HG03520 (cell line): ENCODE measurements around the gene AADAC.
"Not testable (repeated sequence)": the region's sequence is repeated elsewhere in the genome, so short reads cannot be mapped to it uniquely, and the experiment has no call there.

Experiments
- ATAC-seq: cut with Tn5 transposase; IDR thresholded peaks from one replicate; pipeline ENCODE4 v1.9.1; 2021; ENCODE audit warnings: mild to moderate bottlenecking, moderate library complexity; ENCODE audit not compliant: unreplicated experiment

AADAC gene

DNA sequence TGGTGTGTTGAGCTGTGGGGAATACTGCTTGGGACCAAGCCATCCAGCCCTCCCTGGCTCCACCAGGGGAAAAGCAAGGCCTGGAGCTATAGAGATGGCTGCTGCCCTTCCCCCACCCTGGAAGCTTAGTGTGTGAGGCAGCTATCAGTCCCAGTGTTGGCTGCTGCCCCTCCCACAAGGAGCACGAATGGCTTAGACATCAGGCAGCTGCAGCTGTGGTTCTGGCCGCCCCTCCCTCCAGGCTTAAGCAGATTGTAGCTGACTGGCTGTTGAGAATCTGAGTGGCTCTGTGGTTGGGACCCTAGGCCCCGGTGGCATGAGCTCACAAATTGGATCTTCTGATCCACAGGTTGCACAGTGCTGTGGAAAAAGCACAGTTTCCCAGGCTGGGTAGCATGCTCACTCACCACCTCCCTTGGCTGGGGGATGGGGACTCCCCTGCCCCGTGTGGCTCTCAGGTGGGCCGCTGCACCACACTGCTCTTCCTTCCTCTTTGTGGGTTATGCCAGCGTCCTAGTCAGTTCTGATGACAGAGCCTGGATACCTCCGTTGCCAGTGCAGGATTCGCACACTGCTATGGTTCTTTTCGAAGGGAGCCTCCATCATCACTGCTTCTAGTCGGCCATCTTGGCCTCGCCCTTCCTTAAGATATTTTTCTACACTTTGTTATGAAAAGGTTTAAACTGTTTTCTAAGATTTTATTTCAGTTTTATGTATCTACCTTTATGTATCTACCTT is 38.3 kb downstream of the AADAC start:
- no peak for ATAC-seq

DNA sequence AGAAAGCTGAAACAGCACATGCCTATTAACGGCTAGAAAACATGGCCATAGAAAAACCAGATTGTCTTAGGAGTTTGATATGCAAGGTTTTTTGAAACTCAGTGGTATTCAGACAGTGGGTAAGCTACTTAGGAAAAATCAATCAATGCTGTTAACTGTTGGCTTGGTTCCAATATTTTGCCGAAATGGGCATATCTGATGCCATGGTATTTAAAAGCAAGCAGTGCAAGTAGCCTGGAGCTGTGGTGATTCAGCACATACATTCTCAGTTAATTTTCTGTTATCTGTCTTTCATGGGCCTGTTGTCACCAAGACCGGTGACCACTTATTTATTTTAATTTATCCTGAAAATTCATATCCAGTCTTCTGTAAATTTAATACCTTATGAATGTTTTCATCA is 42.2 kb downstream of the AADAC start:
- ATAC-seq, result no peak

- ATAC-seq, result no peak
Measured at GRCh38 chr3:151856641-151857040, 42.7 kb downstream of the AADAC start.

- ATAC-seq, result no peak
Measured at GRCh38 chr3:151859233-151859673, 45.3 kb downstream of the AADAC start.

GRCh38 chr3:151859905-151860304 is 46.0 kb downstream of the AADAC start:
- ATAC-seq, result no peak

- ATAC-seq, result no peak
Measured at GRCh38 chr3:151863611-151864010, 49.7 kb downstream of the AADAC start.

- no peak for ATAC-seq
Measured at GRCh38 chr3:151864423-151865101, 50.6 kb downstream of the AADAC start.

DNA sequence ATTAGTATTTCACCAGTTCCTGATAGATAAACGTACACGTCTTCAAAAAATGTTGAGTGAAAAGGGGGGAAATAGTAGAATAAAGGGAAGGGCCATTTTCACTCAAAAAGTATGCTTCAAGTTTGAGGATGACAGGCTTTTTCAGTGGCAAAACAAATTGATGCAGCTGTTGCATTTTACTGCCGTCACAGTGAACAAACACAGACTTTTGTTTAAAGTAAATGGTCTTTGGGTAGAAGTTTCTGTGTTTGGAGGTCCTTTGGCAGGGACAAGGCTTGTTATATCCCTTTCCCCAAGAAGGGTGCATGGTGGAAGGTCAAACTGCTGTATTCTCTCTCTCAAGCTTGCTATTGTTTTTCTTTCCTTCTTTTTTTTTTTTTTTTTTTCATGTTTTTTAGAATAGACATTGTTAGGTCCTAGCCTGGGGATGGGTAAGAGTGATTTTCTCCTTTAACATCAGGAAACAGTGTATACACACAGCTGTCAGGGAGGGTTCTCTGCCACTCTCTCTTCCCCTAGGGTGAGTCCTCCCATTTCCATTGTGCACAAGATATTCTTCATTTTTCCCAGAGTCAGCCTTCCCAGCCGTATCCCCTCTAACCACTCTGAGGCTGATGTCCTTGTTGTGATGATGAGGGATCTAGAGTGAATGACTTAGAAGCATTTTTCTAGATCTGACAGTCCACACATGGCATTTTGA is 52.9 kb downstream of the AADAC start:
- ATAC-seq, result no peak

- ATAC-seq, result no peak
Measured at GRCh38 chr3:151867666-151868065, 53.8 kb downstream of the AADAC start.

GRCh38 chr3:151869181-151869580 is 55.3 kb downstream of the AADAC start:
- ATAC-seq, result no peak

DNA sequence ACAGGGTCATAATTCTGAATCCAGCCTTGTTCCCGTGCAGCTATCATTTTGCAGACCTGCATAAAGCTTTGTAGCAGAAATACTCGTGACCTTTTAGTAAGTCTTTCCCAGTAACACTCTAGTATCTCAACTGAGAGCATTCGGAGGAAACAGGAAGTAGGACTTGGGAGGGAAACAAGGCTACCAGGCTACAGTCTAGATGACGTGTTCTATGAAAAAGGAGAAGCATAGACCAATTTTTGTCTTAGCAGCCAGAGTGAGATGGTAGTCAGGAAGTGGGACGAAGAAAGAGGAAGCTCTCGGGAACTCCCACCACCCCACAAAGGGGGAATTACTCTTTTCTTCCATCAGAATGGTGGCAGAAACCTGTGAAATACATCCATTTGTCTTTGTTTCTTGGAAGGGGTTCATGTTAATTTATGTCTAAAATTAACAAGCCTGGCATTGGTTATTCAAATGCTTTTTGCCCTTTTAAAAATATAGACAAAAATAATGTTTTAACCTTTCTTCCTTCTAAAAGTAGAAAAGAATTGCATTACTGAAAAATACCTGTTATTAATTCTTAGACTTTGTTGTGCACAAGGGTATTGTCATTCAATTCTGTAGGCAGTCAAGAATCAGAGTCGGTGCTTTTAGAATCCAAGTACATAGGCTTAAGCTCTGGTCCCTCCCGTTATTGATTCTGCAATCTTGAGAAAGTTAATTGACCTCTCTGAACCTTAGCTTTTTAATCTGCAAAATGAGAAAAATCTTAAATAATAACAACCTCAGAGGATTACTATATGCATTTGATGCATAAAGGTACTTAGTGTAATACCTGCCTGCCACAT is 57.9 kb downstream of the AADAC start:
- ATAC-seq, result peak; percentile 74

DNA sequence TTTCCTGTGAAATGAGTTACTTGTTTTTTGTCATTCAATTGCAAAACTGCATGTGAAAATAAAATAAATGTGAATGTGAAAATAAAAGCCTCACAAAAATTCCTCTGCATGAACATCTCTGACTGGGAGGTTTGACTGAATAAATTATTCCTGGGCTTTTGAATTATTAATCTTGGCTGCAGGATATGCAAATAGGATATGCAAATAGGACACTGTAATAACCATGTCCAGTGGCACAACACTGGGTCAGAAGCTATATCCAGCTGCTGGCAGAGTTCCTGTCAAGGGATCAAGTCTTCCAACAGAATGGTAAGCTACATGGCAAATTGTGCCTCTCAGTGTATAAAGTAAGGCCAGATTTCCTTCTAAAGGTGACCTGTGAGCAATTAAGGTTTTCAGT is 59.5 kb downstream of the AADAC start, which contains the start of gene SUCNR1:
Gene SUCNR1 (plus strand): TSS at position 246 of the 400 bp plus-strand sequence. CDS start 6,250 bp downstream, outside the sequence.
- no peak for ATAC-seq

DNA sequence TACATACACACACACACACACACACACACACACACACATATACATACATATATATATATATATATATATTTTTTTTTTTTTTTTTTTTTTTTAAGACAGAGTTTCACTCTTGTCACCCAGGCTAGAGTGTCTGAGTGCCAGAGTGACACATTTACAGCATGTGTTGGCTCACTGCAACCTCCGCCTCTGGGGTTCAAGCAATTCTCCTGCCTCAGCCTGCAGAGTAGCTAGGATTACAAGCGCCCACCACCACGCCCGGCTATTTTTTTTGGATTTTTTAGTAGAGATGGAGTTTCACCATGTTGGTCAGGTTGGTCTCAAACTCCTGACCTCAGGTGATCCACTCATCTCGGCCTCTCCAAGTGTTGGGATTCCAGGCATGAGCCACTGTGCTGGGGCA is 60.2 kb downstream of the AADAC start:
- not testable (repeated sequence) for ATAC-seq

DNA sequence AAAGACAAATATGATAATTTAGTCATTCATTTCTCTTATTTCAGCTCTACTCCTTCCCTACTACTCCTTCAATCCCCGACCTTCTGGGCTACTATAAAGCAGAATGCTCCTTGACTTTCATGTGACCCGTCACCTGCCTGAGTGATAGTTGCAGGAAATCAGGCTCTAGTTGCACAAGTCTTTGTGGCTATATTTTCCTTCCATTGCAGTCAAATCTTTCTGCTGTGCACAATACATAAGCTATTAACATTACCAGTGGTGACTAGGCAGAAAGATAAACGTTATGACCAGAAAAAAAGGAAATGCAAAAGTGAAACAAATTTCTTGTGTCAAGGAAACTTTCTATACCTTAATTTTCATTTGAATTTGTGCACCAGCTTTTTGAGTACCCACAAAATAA is 61.8 kb downstream of the AADAC start:
- ATAC-seq, result peak; percentile 52

DNA sequence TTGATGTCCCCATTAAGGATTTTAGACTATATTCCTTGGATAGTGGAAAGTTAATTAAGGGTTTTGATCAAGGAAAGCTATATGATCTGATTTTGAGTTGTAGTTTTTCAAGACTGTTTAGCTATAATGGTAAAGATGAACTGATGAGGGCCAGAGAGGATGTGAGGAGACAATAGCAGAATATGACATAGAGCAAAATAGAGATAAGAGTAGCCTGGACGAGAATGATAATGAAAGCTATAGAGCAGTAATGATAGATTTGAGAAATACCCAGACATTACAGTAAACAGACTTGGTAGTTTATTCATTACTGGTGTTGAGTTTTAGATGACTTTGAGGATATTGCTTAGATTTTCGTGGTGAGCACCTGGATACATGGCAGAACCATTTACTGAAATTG is 63.4 kb downstream of the AADAC start:
- ATAC-seq, result no peak
